GM12892 (cell line): ENCODE measurements around the gene RPS28.

ENCODE experiments used
- POLR2A ChIP-seq: IDR thresholded peaks from 2 replicates; pipeline ENCODE4 v1.6.1; 2011; ENCODE audit warnings: low read depth, low read length, control low read depth
- POLR2AphosphoS5 ChIP-seq: IDR thresholded peaks from 2 replicates; pipeline ENCODE4 v1.6.1; 2011; ENCODE audit warnings: low read depth, low read length, control low read depth
- TAF1 ChIP-seq: IDR thresholded peaks from 2 replicates; pipeline ENCODE4 v1.6.1; 2011; ENCODE audit warnings: low read depth, mild to moderate bottlenecking, control low read depth, low read length, borderline replicate concordance

GRCh38 chr19:8355631-8356402 is 34.5 kb downstream of the RPS28 start:
- TF ChIP-seq POLR2A (no peak), TAF1 (no peak), POLR2AphosphoS5 (no peak)
